Naive thymus-derived CD8-positive, alpha-beta T cell (primary cell): ENCODE data around the gene SLC34A1. TPM values are rescaled to one million over a fixed set of nuclear protein-coding genes. Genes with fewer than 3 reads are reported as not detected.

Experiments used
- ATAC-seq, 2 donors: fragments of 150-1000 bp; cut with Tn5 transposase in 1 of 2; sonication (Bioruptor Pico), chemical (Tn5 transposase) in 1 of 2; 1 replicate in 1 of 2; 2 replicates in 1 of 2; pipeline ENCODE4 v1.10.0; 2021; ENCODE audit warnings: mild to moderate bottlenecking in 2 of 2, moderate library complexity in 2 of 2
- POLR2A ChIA-PET: fragments of 350-600 bp; sonication (Branson Sonifier 250); formaldehyde crosslinking; loops from one replicate; lab custom pipeline; 2021; ENCODE audit warnings: antibody characterized with exemption; lab: Charles Lee
- DNase-seq, 10 donors: peaks; one replicate each; pipeline versions ENCODE4 v3.0.0 to v3.0.0-alpha.2; 2020 to 2022
- H3K27ac Mint-ChIP-seq, 10 donors: one replicate each; pipeline ENCODE4 v1.8.0; 2020 to 2022; ENCODE audit warnings: mild to moderate bottlenecking in 10 of 10, mixed read lengths in 10 of 10, moderate library complexity in 4 of 10, inconsistent platforms in 1 of 10
- H3K27me3 Mint-ChIP-seq, 5 donors: one replicate each; pipeline ENCODE4 v1.8.0; 2021 to 2022; ENCODE audit warnings: mixed read lengths in 5 of 5
- H3K36me3 Mint-ChIP-seq, 3 donors: one replicate each; pipeline ENCODE4 v1.8.0; 2020 to 2022; ENCODE audit warnings: mixed read lengths in 3 of 3, mild to moderate bottlenecking in 2 of 3, inconsistent platforms in 1 of 3
- H3K4me1 Mint-ChIP-seq, 4 donors: one replicate each; pipeline ENCODE4 v1.8.0; 2021 to 2022; ENCODE audit warnings: mixed read lengths in 4 of 4
- H3K4me3 Mint-ChIP-seq, 10 donors: one replicate each; pipeline ENCODE4 v1.8.0; 2020 to 2022; ENCODE audit warnings: mild to moderate bottlenecking in 10 of 10, mixed read lengths in 10 of 10, moderate library complexity in 6 of 10, inconsistent platforms in 1 of 10
- H3K9me3 Mint-ChIP-seq, 9 donors: one replicate each; pipeline ENCODE4 v1.8.0; 2020 to 2022; ENCODE audit warnings: mixed read lengths in 9 of 9, mild to moderate bottlenecking in 3 of 9, inconsistent platforms in 1 of 9, moderate library complexity in 1 of 9
- polyA plus RNA-seq, 3 donors: library from polyadenylated mRNA; unstranded; fragments of 300-500 nt; fragmentation: Illumina TruSeq; gene quantifications; one replicate each; pipeline ENCODE4 v1.2.3, GENCODE V29; 2021
- total RNA-seq, 8 experiments: library from RNA in 2 of 8; stranded (reverse) in 2 of 8; gene quantifications; one replicate each; pipeline ENCODE4 v1.2.3 and lab custom pipeline; 2021 to 2026

The SLC34A1 gene
- total and polyA plus RNA-seq, 5 experiments from 2014 or later, result 0.16 to 0.25 TPM; not detected in 3

DNA sequence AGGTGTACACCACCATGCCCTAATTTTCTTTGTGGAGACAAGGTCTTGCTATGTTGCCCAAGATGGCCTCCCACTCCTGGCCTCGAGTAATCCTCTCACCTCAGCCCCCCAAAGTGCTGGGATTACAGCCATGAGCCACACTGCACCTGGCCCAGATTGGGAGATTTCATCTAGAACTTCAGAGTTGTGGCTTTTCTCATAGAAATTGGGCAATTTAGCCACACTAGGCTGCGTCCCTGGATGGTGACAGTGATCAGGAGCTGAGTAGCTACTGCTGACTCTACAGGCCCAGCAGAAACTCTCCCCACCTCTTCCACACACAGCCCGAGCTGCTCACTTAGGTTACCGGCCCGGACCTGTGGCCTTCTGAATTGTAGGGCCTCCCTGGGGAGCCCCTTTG lies 8.5 kb downstream of the SLC34A1 start:
- no peaks in the 10 kb centered on the region for H3K9me3 Mint-ChIP-seq
- peaks cover 0 to 4% (median 0%) of the 10 kb centered on the region in 5 donors for H3K27me3 Mint-ChIP-seq
- H3K36me3 Mint-ChIP-seq, result no peaks in the 10 kb centered on the region
- H3K4me3 Mint-ChIP-seq, result no peak overlapping the region
- no peak for ATAC-seq
- POLR2A ChIA-PET, result interaction anchor here (0.8 to 1.6 kb wide), 3 partner anchors 10 to 63 kb away, joined by 3 to 5 read pairs (median 5); no protein-coding TSS in a partner anchor
- peaks cover 21 to 41% (median 35%) of the 10 kb centered on the region in 4 donors for H3K4me1 Mint-ChIP-seq
- no peak overlapping the region for H3K27ac Mint-ChIP-seq
- DNase-seq, result no peak

GRCh38 chr5:177393206-177393765 lies 9.1 kb downstream of the SLC34A1 start:
- POLR2A ChIA-PET, result interaction anchor here (1.4 to 1.6 kb wide), 2 partner anchors 10 to 62 kb away, joined by 5 read pairs; no protein-coding TSS in a partner anchor
- DNase-seq (no peak), ATAC-seq (no peak)
- peak overlapping the region in 1 of 10 donors; percentile 31 for H3K27ac Mint-ChIP-seq
- no peaks in the 10 kb centered on the region for H3K36me3 Mint-ChIP-seq
- H3K27me3 Mint-ChIP-seq, result peaks cover 0 to 3% (median 0%) of the 10 kb centered on the region in 5 donors
- no peak overlapping the region for H3K4me3 Mint-ChIP-seq
- H3K9me3 Mint-ChIP-seq, result no peaks in the 10 kb centered on the region
- H3K4me1 Mint-ChIP-seq, result peaks cover 19 to 38% (median 32%) of the 10 kb centered on the region in 4 donors

DNA sequence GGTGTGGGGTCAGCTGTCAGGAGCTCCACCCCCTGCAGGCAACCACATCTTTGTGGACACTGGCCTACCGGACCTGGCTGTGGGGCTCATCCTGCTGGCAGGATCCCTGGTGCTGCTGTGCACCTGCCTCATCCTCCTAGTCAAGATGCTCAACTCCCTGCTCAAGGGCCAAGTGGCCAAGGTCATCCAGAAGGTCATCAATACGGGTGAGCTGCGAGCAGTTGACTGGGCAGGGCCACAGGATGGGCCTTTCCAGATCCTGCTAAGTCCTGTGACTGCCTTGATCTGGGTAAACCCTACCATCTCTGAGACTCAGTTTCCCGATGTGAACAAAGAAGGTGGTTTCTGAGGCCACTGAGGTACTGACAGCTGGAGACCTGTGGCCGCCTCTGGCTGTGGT lies 9.8 kb downstream of the SLC34A1 start:
- H3K4me3 Mint-ChIP-seq, result no peak overlapping the region
- peaks cover 14 to 31% (median 25%) of the 10 kb centered on the region in 4 donors for H3K4me1 Mint-ChIP-seq
- no peaks in the 10 kb centered on the region for H3K9me3 Mint-ChIP-seq
- ATAC-seq (no peak), DNase-seq (no peak)
- POLR2A ChIA-PET, result interaction anchor here (1.6 to 1.9 kb wide), 2 partner anchors 58 to 61 kb away, joined by 4 to 5 read pairs; no protein-coding TSS in a partner anchor
- H3K27me3 Mint-ChIP-seq, result peaks cover 0 to 2% (median 0%) of the 10 kb centered on the region in 5 donors
- H3K36me3 Mint-ChIP-seq, result no peaks in the 10 kb centered on the region
- no peak overlapping the region for H3K27ac Mint-ChIP-seq

- H3K4me3 Mint-ChIP-seq, result no peak overlapping the region
- H3K27ac Mint-ChIP-seq, result no peak overlapping the region
- POLR2A ChIA-PET, result no interaction called here
- ATAC-seq, result no peak
- no peaks in the 10 kb centered on the region for H3K9me3 Mint-ChIP-seq
- H3K27me3 Mint-ChIP-seq, result no peaks in the 10 kb centered on the region
- H3K4me1 Mint-ChIP-seq, result peaks cover 4 to 11% (median 6%) of the 10 kb centered on the region in 4 donors
- no peaks in the 10 kb centered on the region for H3K36me3 Mint-ChIP-seq
- no peak for DNase-seq
These were observed 11.8 kb downstream of the SLC34A1 start for GRCh38 chr5:177396078-177396477.

GRCh38 chr5:177396807-177397206 lies 12.6 kb downstream of the SLC34A1 start:
- ATAC-seq (no peak), DNase-seq (no peak)
- Mint-ChIP-seq H3K4me1 (peaks cover 0 to 7% (median 1%) of the 10 kb centered on the region in 4 donors), H3K36me3 (no peaks in the 10 kb centered on the region), H3K4me3 (no peak overlapping the region), H3K27me3 (peaks cover 0 to 6% (median 0%) of the 10 kb centered on the region in 5 donors), H3K27ac (no peak overlapping the region), H3K9me3 (no peaks in the 10 kb centered on the region)
- POLR2A ChIA-PET, result interaction anchor here (1.8 kb wide), 1 partner anchor 101 kb away, joined by 5 read pairs; the partner anchor contains the start of gene PDLIM7

- DNase-seq (no peak), ATAC-seq (no peak)
- Mint-ChIP-seq H3K4me3 (no peak overlapping the region), H3K27ac (peak overlapping the region in 1 of 10 donors; percentile 82), H3K9me3 (no peaks in the 10 kb centered on the region), H3K27me3 (peaks cover 0 to 8% (median 0%) of the 10 kb centered on the region in 5 donors), H3K36me3 (no peaks in the 10 kb centered on the region), H3K4me1 (peaks cover 2 to 17% (median 9%) of the 10 kb centered on the region in 4 donors)
- POLR2A ChIA-PET, result interaction anchor here (0.6 to 1.8 kb wide), 2 partner anchors 100 to 151 kb away, joined by 3 to 5 read pairs; partner anchors contain the start of gene PDLIM7
These were observed 13.7 kb downstream of the SLC34A1 start for GRCh38 chr5:177397875-177398390.

DNA sequence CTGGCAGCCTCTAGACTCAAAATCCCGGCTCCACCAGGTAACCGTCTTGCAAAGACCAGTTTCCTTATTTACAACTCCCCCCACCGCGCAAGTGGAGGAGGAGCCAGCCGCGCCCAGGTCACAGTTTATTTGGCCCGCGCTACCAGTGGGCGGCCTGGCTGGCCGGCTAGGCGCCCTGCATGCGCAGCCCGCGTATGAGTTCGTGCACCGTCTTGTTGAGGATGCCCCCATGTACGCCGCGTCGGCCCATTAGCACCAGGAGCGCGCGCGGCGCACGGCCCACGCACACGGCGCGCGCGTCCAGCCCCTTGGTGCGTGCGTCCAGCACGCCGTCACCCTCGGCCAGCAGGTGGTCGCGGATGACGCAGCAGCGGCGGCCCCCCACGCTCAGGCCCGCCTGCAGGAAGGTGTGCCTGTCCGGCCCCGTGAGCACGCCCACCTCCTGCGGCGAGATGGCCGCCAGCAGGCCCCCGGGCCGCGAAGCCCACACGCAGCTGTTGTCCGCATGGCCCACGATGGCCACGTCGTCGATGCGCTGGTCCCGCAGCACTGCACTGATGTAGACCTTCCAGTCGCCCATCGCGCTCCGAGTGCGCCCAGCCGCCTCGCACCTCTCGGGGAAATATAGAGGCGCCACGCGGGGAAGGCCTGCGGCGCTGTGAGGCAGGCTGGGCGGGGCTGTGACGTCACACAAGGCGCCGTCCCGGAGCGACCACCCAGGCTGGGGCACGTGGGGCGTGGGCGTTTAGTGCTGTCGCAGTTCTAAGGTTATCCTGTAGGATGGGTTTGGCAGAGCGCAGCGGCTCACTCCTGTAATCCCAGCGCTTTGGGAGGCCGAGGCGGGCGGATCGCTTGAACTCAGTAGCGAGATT lies 16.0 kb downstream of the SLC34A1 start, which contains the start of gene PFN3:
Gene PFN3 (minus strand): TSS at position 665 of the 872 bp plus-strand sequence. CDS start 85 bp downstream, at position 580.
- peaks cover 1 to 28% (median 26%) of the 10 kb centered on the region in 4 donors for H3K4me1 Mint-ChIP-seq
- DNase-seq (no peak), ATAC-seq (no peak)
- H3K4me3 Mint-ChIP-seq, result no peak within 1 kb of the TSS
- no peaks in the 10 kb centered on the region for H3K9me3 Mint-ChIP-seq
- H3K36me3 Mint-ChIP-seq, result no peaks in the 10 kb centered on the region
- peaks cover 0 to 9% (median 0%) of the 10 kb centered on the region in 5 donors for H3K27me3 Mint-ChIP-seq
- POLR2A ChIA-PET, result interaction anchor here (0.5 to 1.0 kb wide), 2 partner anchors 10 to 21 kb away, joined by 4 to 5 read pairs; no protein-coding TSS in a partner anchor
- H3K27ac Mint-ChIP-seq, result peak within 1 kb of the TSS in 1 of 10 donors; percentile 11

DNA sequence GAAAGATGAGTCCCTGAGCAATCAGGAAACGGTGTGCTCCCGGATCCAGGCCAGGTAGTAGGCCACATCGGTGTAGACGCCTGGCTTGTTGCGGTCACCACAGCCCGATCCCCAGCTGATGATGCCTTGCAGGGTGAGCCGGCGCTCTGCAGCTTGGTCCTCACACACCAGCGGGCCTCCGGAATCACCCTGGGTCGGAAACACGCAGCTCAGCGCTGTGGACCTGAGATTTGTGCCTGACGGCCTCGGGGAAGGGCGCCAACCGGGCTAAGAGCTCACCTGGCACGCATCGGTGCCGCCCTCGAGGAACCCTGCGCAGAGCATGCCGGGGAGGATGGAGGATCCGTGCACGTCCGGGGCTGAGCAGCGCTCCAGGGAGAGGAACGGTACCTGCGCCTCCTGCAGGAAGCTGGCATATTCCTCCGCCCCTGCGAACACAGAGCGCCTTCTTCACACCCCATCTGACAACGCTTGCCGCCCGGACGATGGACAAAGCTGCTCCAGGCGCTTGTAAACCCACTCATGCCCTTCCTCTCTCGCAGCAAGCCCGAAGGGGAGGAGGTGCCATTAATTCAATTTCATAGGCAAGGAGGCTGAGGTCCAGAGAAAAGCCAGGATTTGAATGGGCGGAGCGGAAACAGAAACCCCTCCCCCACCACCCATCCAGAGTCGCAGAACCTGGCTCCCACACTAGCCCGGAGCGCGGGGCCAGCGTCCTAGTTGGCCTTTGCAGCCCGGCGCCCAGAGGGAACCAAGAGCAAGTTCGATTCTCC lies 18.2 kb downstream of the SLC34A1 start:
- Mint-ChIP-seq H3K36me3 (no peaks in the 10 kb centered on the region), H3K4me1 (peaks cover 2 to 47% (median 36%) of the 10 kb centered on the region in 4 donors), H3K9me3 (no peaks in the 10 kb centered on the region), H3K27ac (peak overlapping the region in 4 of 10 donors; percentile 51 to 88 (median 58)), H3K27me3 (peaks cover 0 to 9% (median 0%) of the 10 kb centered on the region in 5 donors), H3K4me3 (peak overlapping the region; percentile 75 to 89 (median 82))
- ATAC-seq, result peak; percentile 44 to 53
- DNase-seq, result peak; percentile 45 to 82 (median 54)
- POLR2A ChIA-PET, result interaction anchor here (0.6 to 34.6 kb wide), 17 partner anchors 9 to 98 kb away, joined by 3 to 1530 read pairs (median 4); partner anchors contain the start of genes GRK6, MXD3, PDLIM7 and PRR7

GRCh38 chr5:177403102-177403791 lies 19.0 kb downstream of the SLC34A1 start:
- Mint-ChIP-seq H3K36me3 (no peaks in the 10 kb centered on the region), H3K27me3 (peaks cover 0 to 9% (median 0%) of the 10 kb centered on the region in 5 donors), H3K9me3 (no peaks in the 10 kb centered on the region), H3K4me1 (peaks cover 2 to 47% (median 36%) of the 10 kb centered on the region in 4 donors), H3K4me3 (peak overlapping the region; percentile 75 to 89 (median 82)), H3K27ac (peak overlapping the region in 5 of 10 donors; percentile 51 to 88 (median 55))
- DNase-seq (peak; percentile 18 to 79 (median 64)), ATAC-seq (peak; percentile 45 to 64)
- POLR2A ChIA-PET, result interaction anchor here (0.6 to 34.6 kb wide), 21 partner anchors 10 to 294 kb away, joined by 3 to 1530 read pairs (median 4); partner anchors contain the start of genes GRK6, LMAN2, MXD3 and PDLIM7

- POLR2A ChIA-PET, result interaction anchor here (0.5 to 34.6 kb wide), 19 partner anchors 10 to 295 kb away, joined by 3 to 1530 read pairs (median 5); partner anchors contain the start of genes GRK6, LMAN2, MXD3 and PDLIM7
- peak; percentile 73 to 92 (median 82) for DNase-seq
- ATAC-seq, result peak; percentile 80 to 81
- Mint-ChIP-seq H3K27ac (peak overlapping the region in 5 of 10 donors; percentile 27 to 88 (median 60)), H3K27me3 (peaks cover 0 to 9% (median 0%) of the 10 kb centered on the region in 5 donors), H3K9me3 (no peaks in the 10 kb centered on the region), H3K4me3 (peak overlapping the region; percentile 60 to 89 (median 80)), H3K4me1 (peaks cover 2 to 47% (median 37%) of the 10 kb centered on the region in 4 donors), H3K36me3 (no peaks in the 10 kb centered on the region)
These were observed 19.8 kb downstream of the SLC34A1 start for GRCh38 chr5:177403792-177404640.
